Hippocampal formation (tissue), 2 donors: Measurements from ENCODE around the gene MBD1.
"Not testable (repeated sequence)": the region's sequence is repeated elsewhere in the genome, so short reads cannot be mapped to it uniquely, and the experiment has no call there.

Source experiments
- DNase-seq, 2 donors: peaks; one replicate each; lab custom pipeline; 2025; lab: John Stamatoyannopoulos, UW

MBD1 gene, protein sequence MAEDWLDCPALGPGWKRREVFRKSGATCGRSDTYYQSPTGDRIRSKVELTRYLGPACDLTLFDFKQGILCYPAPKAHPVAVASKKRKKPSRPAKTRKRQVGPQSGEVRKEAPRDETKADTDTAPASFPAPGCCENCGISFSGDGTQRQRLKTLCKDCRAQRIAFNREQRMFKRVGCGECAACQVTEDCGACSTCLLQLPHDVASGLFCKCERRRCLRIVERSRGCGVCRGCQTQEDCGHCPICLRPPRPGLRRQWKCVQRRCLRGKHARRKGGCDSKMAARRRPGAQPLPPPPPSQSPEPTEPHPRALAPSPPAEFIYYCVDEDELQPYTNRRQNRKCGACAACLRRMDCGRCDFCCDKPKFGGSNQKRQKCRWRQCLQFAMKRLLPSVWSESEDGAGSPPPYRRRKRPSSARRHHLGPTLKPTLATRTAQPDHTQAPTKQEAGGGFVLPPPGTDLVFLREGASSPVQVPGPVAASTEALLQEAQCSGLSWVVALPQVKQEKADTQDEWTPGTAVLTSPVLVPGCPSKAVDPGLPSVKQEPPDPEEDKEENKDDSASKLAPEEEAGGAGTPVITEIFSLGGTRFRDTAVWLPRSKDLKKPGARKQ

DNA sequence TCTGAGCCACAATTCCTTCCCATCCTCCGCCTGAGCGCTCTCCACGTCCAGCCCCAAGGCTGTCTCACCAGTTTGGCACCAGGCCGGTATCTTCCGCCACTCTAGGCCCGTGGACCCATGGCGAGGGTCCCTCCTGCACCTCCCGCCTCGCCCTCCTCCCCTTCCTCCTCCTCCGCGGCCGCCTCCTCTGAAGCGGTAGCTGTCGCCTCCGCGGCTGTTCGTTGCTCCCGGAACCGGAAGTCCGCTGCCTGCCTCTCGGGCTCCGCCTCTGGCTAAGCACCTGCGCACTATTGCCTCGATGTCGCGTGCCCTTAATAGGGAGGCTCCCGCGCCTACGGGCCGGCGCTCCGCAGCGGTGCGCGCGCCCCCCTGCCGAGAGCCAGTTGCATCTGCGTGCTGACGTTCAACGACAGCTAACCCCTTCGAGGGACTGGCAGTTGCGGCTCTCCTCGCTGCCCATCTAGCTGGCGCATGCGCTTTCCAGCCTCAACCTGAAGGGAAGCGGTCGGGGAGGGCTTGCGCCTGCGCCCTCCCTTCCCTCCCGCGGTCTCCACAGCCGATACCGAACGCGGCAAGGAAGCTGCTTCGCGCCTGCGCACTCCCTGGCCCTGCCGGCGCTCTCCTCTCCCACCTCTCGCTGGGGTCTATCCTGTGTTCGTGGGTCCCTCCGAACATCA lies at the start of gene MBD1:
Gene MBD1 (minus strand): TSS at position 229 of the 677 bp plus-strand sequence. CDS start 1,531 bp downstream, outside the sequence.
- DNase-seq = peak; percentile 97

DNA sequence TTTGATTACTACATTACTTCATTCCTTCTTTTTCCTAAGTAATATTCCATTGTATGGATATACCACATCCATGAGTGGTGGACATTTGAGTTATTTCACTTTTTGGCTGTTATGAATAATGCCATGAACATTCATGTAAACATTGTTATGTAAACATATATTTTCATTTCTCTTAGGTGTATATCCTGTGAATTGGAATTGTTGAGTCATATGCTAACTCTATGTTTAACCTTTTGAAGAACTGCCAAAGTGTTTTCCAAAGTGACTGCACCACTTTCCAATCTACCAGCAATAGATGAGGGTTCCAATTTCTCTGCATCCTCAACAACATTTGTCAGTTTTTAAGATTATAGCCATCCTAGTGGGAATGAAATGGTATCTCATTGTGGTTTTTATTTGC lies 48.9 kb upstream of the MBD1 start:
- no peak for DNase-seq

DNA sequence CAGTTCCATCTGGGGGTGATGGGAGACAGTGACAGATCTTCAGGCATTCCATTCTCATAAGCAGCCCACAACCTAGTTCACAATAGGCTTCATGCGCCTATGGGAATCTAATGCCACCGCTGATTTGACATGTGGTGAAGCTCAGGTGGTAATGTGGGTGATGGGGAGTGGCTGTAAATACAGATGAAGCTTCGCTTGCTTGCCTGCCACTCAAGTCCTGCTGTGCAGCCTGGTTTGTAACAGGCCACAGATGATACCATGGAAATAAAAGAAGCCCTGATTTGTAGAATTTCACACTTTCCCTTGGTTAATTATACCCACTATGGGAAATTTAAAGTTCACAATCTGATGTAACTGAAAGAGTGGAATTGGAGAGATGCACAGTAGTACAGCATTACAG lies 46.7 kb upstream of the MBD1 start:
- DNase-seq = no peak

DNA sequence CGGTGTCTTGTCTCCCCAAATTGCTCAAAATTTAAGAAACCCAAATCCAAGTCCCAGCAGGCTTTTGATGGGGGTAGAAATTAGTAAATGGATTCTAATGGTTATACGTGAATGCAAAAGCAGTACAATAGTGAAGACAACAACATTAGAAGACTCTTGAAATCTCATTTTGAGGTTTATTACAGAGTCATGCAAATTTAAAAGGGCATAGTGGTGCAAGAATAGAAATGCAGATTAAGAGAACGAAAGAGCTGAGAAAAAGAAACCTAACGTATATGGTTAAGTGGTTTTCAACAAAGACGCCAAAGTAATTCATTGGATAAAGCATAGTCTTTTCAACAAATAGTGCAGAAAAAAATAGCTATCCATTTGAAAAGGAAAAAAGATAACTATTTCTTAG lies 39.4 kb upstream of the MBD1 start:
- DNase-seq = no peak

DNA sequence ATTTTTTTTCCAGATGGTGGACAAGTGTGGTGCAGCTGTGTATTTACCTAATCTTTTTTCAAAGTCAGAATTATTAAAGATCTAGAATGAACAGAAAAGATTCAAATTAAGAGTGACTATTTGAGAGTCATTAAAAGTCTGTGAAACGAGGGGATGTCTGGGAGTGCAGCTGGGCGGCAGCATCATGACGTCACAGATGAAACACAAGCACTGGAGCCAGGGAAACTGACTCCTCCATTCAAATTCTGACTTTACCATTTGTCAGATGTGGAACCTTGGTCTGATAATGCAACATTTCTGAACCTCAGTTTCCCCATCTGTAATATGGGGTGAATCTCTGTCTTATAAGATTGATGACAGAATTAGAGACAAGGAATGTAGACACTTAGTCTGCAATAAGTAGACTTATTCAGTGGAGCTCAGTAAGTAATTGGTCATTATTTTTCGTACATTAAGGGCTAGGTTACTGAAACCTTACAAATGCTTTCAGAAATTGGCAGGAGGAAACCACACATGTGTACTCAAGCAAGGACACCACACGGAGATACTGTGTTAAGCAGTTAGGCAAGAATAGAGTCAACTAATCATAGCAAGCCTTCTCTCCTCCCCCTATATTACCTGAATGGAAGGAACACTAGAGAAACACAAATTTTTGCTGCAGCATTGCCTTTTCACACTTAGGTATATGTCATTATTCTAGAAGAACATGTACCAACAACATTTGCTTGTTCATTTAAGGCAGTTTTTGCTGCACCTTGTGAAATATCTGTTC lies 34.0 kb upstream of the MBD1 start:
- no peak for DNase-seq

DNA sequence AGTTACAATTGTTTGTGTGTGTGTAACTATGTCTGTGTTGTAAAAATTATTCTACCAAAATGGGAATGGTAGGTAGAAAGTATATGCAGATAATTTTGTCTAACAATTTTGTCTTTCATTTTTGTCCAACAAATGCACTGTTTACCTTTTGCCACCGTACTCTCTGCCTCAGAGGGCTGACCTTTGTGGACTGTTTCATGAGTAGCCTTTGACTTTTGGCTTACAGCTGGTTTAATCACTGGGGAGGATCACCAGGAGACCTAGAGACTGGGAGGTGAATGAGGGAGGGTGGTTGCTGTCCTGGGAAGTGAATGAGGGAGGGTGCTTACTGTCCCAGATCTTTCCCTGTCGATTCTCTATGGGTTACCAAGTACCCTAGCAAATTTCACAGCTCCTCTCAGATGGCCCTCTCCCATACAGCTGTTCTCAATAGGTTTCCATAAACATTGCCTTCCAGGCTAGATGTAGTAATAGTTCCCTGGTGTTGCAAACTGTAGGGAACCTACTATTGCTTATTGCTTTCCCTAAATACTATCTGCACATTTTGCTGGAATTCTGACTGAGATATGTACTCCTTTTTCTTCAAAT lies 32.6 kb upstream of the MBD1 start:
- no peak for DNase-seq

DNA sequence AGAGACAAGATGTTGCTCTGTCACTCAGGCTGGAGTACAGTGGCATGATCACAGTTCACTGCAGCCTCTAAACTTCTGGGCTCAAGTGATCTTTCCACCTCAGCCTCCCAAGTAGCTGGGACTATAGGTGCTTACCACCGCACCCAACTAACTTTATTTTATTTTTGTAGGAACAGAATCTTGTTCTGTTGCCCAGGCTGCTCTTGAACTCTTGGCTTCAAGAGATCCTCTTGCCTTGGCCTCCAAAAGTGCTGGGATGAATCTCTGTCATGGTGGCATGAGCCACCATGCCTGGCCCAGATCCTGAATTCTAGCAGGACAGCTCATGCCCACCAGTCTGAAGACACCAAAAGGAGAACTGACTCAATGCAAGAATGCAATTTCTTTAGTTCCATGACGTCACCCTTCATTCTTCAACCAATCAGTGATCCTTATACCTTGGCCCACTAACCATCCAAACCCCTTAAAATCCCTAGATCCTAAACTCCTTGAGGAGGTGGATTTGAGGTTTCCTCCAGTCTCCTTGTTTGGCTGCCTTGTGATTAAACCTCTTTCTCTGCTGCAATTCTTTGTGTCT lies 31.8 kb upstream of the MBD1 start:
- DNase-seq = no peak

DNA sequence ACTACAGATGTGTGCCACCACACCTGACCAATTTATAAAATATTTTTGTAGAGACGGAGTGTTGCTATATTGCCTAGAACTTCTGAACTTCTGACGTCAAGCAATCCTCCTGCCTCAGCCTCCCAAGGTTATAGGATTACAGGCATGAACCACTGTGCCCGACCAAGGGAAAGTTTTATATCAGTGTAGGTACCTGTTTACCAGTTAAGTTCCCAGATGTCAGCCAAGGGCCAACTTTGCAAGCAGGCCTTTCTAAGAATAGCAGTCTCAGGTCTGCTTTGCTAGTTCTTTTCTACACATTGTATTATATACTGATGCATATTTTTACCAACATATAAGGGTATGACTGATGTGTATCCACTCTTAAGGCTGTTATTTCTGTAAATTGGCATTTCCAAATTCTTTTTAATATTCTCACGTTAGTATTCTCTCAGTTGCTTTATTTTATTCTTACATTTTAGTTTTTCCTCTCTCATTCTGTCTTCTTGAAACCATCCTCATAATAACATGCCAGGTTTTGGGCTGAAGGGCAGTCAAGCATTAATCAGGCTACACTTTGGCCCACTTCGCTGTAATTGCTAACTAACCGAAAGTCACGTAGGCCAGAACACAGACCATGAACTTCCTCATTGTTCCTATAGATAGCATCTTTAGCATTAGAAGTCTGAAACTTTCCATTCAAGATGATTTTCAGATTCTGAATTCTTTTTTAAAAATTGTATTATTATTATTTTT lies 31.1 kb upstream of the MBD1 start:
- no peak for DNase-seq

DNA sequence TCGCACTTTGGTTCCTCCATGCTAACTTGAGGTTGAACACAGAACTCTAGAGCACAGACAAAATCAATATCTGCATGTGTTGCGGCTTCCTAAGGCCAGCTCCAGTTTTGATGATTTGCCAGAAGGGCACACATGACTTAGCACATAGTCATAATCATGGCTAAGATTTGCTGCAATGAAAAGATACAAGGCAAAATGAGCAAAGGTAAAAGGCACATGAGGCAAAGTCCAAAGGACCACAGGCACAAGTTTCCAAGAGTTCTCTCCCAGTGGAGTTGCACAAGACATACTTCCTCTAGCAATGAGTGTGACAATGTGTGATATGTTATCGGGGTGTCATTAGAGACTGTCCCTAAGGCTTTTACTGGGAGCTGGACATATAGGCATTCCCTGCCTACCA lies 30.3 kb upstream of the MBD1 start:
- no peak for DNase-seq

DNA sequence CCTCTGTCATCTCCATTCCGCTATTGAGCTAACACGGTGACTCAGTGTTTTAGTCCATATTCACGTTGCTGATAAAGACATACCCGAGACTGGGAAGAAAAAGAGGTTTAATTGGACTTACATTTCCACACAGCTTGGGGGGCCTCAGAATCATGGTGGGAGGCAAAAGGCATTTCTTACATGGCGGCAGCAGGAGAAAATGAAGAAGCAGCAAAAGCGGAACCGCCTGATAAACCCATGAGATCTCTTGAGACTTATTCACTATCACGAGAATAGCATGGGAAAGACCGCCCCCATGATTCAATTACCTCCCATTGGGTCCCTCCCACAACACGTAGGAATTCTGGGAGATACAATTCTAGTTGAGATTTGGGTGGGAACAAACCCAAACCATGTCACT lies 28.8 kb upstream of the MBD1 start:
- no peak for DNase-seq

DNA sequence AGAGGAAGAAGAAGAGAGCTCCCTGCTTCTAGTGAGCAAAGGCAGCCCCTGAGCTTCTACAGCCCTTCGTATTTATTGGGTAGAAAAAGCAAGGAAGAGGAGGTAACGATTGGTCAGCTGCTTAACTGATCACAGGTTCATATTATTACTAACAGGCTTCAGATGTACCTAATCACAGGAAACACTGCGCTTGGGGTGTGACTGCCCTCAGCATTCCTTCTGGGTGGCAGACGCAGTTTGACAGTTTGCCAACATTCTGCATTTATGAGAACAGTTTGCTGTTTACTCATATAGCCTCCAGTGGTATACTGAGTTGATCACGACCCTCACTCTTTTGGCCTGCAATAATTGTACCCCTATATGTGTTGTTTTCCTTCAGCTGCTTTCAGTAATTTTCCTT lies 27.5 kb upstream of the MBD1 start:
- not testable (repeated sequence) for DNase-seq

DNA sequence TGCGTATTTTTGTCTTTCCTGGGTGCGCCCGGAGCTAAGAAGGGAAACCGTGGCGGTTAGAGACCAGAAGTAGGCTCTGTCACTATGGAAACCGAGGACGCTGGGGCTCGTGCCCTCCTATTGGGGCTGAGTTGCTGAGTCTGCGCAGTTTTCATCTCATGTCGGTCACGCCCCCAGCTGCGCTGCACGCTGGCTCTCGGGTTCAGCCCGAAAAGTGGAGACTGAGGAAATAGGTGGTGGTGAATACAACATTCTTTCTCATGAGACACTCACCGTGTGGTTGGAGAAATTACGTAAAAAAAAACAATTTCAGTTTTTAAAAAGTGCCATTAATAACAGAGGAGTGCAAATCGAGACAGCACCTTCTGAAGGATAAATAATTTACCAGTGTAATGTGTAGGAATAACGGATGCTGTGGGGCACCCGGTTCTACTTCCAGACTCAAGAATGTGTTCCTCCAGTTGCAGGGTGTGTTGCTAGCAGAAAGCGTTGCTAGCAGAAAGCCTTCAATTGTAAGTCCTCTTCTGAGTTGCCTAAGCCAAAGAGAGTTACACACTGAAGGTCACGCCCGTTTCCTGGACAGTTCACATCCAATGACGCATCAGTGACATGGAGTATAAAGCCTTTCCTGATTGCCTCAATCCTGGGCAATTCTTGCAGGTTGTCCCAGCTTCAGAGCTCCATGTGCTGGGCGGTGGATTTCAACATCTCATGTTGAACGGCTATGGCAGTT lies 26.6 kb upstream of the MBD1 start:
- DNase-seq = peak; percentile 66 to 75

DNA sequence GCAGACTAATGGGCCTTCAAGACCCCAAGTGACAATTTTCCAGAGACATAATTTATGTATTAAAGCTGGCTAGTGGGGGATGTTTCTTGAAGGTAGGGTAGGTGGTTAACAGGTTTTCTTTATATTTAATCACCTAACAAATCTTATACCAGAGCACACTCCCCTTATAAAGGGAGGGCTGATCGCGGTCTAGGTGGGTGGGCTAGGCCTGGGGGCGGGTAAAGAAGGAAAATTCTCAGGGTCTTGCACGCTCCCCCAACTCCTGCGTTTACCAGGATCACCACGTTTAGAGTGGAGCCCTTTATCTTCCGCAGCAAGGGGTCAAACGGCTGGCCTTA lies 26.0 kb upstream of the MBD1 start:
- no peak for DNase-seq

DNA sequence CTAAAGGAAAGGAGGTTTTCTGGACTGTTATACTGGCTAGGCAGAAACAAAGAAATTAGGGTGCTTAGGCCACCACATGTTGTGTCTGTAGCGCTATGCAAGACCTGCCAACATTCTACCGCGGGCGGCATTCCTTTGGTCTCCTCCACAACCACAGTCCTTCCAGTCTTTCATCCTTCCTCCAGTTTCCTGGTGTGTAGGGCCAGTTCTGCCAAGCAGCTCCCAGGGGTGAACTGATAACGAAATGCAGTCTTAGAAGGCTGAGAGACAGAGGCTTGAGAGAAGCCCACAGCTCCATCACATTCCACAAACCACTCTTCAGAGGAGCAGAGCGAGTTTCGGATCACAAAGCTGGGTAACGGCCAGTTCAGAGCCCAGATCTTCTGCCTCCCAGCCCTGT lies 25.6 kb upstream of the MBD1 start:
- DNase-seq = no peak

DNA sequence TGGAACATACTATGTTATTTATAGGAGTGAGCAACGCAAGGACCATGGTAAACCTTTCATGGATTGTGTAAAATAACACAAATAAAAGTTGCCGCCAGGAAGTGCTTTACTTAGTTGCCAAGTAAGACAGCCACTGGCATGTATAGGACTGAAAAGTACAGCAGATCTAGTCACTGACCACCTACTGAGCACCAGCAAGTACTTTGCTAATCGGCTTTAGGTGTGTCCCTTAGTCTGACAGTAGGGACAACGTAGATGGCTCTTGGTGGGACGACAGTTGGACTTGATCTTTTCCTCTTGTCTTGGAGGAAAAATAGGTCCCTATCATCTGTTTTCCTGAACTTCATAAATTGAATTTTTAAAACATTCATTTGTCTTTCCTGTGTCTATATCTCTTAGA lies 19.8 kb upstream of the MBD1 start:
- no peak for DNase-seq

DNA sequence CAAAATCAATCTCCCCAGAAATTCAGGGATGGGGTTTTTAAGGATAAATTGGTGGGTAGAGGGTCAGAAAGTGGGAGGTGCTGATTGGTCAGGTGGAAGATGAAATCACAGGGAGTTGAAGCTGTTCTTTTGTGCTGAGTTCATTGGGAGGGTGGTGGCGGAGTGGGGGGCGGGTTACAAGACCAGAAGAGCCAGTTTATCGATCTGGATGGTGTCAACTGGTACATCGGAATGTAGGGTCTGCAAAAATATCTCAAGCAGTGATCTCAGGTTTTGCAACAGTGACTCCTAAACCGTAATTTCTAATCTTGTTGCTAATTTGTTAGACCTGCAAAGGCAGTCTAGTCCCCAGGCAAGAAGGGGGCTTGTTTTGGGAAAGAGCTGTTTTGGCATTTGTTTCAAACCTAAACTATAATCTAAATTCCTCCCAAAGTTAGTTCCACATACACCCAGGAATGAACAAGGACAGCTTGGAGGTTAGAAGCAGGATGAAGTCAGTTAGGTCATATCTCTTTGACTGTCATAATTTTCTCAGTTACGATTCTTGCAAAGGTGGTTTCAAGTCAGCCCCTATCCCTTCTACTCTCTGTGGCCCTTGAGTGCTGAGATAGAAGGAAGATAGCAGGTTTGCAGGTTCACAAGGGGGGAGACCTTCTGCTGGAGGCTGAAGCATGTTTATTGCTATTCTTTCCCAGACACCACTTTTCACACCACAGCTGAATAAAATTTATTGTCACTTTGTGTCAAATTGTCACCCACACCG lies 18.5 kb upstream of the MBD1 start:
- DNase-seq = no peak

DNA sequence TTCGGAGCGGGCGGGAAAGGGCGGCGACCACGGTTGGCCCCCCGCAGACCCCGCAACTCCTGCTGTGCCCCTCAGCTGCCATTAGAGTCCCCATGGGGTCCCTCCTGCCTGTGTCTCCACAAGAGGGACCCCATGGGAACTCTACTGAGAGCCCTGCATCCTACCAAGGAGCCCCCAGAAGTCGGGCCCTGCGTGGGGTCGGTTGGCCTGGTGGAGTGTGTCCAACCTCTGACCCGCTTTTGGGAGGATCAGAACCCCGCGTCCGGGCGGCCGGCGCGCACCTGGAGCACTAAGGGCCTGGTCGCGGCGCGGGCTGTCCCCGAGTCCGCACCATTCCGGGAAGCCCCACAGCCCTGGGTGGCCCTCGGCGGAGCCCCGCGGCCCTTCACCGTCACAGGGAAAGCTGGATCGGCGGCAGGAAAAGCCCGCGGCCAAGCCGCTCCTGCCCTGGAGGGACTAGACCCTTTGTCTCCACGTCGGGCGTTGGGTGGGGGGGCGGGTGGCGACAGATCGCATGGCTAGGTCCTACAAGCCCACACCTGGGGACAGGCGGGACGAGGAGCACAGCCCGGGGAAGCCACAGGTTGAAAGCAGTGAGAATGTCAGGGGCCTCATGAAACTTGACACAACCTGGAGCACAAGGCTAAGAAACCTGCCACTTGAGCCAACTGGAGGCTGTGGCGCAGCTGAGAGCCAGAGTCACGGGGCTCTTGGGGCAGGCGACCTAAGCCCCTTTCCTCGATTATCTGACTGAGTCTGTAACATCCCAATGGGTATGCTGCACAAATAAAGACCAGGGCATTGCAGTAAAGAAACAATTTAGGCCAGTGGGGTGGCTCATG lies 17.3 kb upstream of the MBD1 start:
- no peak for DNase-seq

DNA sequence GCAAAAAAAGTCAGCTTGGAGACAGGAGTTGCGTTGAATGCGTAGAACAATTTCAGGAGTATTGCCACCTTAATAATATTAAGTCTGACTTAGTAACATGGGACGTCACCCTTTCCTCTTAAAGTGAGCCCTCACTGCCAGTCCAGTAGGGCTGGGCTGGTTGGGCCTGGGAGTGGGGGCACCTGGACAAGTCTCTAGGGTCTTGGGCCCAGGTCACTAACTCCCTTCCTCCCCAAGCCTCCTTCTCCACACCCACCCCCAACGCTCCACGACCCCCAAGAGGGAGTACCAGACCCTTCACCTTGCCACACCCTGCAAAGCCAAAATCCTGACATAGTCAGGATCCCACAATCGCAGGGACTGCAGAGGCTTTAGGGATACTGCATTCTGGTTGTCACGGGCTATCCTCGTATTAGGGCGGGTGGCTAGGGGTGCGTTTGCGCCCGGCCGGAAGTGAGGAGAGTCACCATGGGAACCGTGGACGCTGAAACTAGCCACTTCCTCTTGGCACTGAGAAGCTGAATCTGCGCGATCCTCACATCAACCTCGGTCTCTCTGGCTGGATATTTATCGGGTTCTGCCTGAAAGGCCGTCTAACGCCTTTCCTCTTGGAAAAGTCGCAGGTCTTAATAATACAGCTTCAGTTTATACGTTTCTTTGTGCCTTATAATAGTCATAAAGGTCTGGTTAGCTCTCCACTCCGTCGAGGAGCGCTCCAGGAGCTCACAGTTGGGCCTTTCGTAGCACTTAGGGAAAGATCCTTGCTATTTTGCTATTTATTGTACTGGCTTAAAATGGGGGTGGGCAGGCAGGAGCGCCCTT lies 16.5 kb upstream of the MBD1 start:
- peak; percentile 45 to 61 for DNase-seq
